H1 (cell line): ENCODE data around the gene FHIT. TPM values are rescaled to one million over a fixed set of nuclear protein-coding genes. Genes with fewer than 3 reads are reported as not detected.

Experiments
- GABPA ChIP-seq: IDR thresholded peaks from 2 replicates; pipeline ENCODE4 v1.6.1; 2011; ENCODE audit warnings: mild to moderate bottlenecking, low read length, moderate library complexity, borderline replicate concordance; ENCODE audit not compliant: insufficient read depth
- NANOG ChIP-seq: IDR thresholded peaks from 2 replicates; pipeline ENCODE4 v1.6.1; 2011; ENCODE audit warnings: low read length, low read depth, mild to moderate bottlenecking, inconsistent platforms; ENCODE audit not compliant: insufficient read depth, poor library complexity, severe bottlenecking
- polyA plus RNA-seq, 7 experiments: library from polyadenylated mRNA; depleted of rRNA in 3 of 7; stranded (reverse) in 5 of 7; unstranded in 2 of 7; fragments of >200 nt in 5 of 7; fragments of 200-250 nt in 2 of 7; gene quantifications; 1 replicate in 5 of 7; 2 replicates in 1 of 7; 4 replicates in 1 of 7; pipeline versions ENCODE4 v1.2.1 to v1.2.3, GENCODE V29; 2011 to 2013; ENCODE audit warnings: missing spikeins in 2 of 7, mixed read lengths in 2 of 7
- total RNA-seq: library from RNA; stranded (reverse); fragmentation: NEBNext Ultra II Directional; extraction: Animal tissue kit (Norgen Biotek cat#: 25700); gene quantifications from 2 replicates; pipeline ENCODE4 v1.2.1, GENCODE V29; 2021
- TF ChIP-seq, protein P1 (sequence below): fragments of 300-600 bp; sonication (generic); IDR thresholded peaks from 2 replicates; pipeline ENCODE4 v1.7.1; 2012; ENCODE audit warnings: low read length, moderate library complexity, mild to moderate bottlenecking, inconsistent platforms; ENCODE audit not compliant: insufficient replicate concordance

Gene FHIT
- total and polyA plus RNA-seq, 2 of the 8 experiments (the other 6 are each of a cell fraction or from before 2014, with no cell fraction given), result 1.2 to 3.2 TPM

DNA sequence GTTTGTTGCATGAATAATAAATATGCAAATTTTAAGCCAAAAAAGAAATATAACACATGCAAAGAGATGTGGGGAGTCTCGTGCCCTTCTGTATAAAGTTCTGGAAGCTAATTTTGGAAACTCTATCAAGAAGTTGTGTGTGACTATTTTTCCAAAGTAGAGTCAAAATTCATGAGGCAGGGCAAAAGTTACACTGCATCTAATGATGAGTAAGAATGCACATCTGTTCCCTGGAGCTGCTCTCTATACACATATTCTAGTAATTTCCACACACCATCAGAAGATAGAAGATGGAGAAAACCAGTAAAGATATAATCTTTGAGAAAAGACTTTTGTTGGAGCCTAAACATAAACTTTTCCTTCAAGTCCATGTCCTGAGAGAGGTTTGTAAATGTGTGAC lies 199.6 kb downstream of the FHIT start (continued):
- TF ChIP-seq, protein P1, sequence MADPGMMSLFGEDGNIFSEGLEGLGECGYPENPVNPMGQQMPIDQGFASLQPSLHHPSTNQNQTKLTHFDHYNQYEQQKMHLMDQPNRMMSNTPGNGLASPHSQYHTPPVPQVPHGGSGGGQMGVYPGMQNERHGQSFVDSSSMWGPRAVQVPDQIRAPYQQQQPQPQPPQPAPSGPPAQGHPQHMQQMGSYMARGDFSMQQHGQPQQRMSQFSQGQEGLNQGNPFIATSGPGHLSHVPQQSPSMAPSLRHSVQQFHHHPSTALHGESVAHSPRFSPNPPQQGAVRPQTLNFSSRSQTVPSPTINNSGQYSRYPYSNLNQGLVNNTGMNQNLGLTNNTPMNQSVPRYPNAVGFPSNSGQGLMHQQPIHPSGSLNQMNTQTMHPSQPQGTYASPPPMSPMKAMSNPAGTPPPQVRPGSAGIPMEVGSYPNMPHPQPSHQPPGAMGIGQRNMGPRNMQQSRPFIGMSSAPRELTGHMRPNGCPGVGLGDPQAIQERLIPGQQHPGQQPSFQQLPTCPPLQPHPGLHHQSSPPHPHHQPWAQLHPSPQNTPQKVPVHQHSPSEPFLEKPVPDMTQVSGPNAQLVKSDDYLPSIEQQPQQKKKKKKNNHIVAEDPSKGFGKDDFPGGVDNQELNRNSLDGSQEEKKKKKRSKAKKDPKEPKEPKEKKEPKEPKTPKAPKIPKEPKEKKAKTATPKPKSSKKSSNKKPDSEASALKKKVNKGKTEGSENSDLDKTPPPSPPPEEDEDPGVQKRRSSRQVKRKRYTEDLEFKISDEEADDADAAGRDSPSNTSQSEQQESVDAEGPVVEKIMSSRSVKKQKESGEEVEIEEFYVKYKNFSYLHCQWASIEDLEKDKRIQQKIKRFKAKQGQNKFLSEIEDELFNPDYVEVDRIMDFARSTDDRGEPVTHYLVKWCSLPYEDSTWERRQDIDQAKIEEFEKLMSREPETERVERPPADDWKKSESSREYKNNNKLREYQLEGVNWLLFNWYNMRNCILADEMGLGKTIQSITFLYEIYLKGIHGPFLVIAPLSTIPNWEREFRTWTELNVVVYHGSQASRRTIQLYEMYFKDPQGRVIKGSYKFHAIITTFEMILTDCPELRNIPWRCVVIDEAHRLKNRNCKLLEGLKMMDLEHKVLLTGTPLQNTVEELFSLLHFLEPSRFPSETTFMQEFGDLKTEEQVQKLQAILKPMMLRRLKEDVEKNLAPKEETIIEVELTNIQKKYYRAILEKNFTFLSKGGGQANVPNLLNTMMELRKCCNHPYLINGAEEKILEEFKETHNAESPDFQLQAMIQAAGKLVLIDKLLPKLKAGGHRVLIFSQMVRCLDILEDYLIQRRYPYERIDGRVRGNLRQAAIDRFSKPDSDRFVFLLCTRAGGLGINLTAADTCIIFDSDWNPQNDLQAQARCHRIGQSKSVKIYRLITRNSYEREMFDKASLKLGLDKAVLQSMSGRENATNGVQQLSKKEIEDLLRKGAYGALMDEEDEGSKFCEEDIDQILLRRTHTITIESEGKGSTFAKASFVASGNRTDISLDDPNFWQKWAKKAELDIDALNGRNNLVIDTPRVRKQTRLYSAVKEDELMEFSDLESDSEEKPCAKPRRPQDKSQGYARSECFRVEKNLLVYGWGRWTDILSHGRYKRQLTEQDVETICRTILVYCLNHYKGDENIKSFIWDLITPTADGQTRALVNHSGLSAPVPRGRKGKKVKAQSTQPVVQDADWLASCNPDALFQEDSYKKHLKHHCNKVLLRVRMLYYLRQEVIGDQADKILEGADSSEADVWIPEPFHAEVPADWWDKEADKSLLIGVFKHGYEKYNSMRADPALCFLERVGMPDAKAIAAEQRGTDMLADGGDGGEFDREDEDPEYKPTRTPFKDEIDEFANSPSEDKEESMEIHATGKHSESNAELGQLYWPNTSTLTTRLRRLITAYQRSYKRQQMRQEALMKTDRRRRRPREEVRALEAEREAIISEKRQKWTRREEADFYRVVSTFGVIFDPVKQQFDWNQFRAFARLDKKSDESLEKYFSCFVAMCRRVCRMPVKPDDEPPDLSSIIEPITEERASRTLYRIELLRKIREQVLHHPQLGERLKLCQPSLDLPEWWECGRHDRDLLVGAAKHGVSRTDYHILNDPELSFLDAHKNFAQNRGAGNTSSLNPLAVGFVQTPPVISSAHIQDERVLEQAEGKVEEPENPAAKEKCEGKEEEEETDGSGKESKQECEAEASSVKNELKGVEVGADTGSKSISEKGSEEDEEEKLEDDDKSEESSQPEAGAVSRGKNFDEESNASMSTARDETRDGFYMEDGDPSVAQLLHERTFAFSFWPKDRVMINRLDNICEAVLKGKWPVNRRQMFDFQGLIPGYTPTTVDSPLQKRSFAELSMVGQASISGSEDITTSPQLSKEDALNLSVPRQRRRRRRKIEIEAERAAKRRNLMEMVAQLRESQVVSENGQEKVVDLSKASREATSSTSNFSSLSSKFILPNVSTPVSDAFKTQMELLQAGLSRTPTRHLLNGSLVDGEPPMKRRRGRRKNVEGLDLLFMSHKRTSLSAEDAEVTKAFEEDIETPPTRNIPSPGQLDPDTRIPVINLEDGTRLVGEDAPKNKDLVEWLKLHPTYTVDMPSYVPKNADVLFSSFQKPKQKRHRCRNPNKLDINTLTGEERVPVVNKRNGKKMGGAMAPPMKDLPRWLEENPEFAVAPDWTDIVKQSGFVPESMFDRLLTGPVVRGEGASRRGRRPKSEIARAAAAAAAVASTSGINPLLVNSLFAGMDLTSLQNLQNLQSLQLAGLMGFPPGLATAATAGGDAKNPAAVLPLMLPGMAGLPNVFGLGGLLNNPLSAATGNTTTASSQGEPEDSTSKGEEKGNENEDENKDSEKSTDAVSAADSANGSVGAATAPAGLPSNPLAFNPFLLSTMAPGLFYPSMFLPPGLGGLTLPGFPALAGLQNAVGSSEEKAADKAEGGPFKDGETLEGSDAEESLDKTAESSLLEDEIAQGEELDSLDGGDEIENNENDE, result no peak
- TF ChIP-seq GABPA, result no peak
- TF ChIP-seq NANOG, result no peak
